Activated CD8-positive, alpha-beta memory T cell treated with anti-CD3 and anti-CD28 coated beads, Interleukin-2, amount 50 U/mL, for 1 hour (primary cell): Measurements from ENCODE around the gene FAM107B.

Source experiments
- DNase-seq: peaks from one replicate; pipeline ENCODE4 v3.0.0-alpha.2; 2020; ENCODE audit errors: extremely low read depth

The FAM107B gene

GRCh38 chr10:14625192-14625631 lies 149.5 kb downstream of the FAM107B start:
- no peak for DNase-seq

DNA sequence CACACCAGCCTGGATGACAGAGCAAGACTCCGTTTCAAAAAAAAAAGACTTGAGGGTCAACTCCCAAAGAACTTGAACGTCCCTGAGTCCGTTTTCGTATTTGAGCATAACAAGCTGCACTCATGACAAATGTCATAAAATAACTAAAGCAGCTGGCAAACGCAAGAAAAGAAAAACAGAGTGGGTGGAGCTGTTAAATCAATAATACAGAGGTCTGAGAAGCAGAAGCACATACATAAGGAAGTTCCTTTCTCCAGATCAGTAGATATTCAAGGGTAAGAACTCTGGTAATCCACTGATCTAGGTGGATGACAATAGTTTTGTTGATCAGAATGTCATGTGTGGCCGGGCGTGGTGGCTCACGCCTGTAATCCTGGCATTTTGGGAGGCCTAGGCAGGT lies 150.1 kb downstream of the FAM107B start:
- DNase-seq = no peak

DNA sequence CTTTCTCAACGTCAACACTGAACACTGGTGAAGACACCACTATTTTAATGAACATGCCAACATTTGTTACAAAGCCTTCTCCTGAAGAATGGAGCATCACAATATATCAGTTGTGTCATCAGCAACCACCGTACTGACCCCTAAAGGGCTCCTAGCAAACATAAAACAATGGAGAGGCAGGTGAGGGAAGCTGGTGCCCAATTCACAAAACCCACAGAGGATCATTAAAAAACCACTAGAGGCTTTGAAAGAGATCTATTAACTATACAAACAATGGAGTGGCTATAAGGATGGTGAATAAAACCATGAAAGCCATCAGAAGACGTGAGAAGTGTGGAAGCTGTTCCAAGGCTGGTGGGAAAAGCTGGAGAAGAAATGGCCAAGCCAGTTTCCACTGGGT lies 150.8 kb downstream of the FAM107B start:
- DNase-seq = no peak

GRCh38 chr10:14621037-14621436 lies 153.7 kb downstream of the FAM107B start:
- no peak for DNase-seq

DNA sequence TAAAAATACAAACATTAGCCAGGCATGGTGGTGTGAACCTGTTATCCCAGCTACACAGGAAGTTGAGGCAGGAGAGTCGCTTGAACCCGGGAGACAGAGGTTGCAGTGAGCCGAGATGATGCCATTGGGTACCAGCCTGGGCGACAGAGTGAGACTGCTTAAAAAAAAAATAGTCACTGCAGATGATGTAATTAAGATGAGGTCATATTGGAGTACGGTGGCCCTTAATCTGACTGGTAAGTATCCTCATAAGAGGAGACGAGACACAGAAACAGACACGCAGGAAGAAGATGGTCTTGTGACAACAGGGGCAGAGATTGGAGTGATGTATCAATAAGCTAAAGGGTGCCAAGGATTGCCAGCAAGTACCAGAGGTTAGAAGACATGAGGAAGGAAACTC lies 156.0 kb downstream of the FAM107B start:
- no peak for DNase-seq

GRCh38 chr10:14617852-14618251 lies 156.8 kb downstream of the FAM107B start:
- DNase-seq = no peak

DNA sequence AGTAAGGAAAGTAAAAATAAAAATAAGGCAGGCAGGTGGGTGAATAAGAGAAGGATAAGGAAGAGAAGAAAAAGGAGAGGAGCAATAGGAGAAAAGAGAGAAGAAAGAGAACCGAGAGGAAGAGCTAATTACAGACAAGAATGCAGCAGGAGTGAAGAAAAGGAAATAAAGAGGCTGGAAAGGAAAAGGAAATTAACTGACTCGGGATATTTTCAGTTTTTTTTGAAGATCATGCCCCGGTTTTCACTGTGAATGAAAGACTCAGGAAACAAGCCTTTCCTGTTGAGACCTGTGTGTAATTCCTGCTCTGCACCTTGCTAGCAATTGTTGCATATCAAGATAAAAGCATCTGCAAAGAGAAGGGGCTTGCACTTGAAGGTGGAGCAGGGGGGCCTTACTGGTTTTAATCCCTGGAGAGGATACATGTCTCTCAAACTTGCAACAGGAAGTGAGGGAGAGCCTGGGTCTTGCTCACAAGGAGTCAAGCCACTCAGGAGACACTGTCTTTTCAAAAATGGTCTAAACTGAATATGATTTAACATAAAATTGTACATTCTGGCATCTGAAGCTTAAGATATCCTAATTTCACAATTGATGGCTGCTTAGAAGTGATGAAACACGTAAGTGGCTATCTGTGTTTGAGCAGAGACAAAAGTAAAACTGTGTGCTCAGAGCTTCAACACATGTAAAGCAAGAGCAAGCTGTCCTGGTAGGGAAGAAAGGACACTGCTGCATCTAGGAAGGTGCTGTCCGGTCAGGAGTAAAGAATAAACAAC lies 157.6 kb downstream of the FAM107B start:
- DNase-seq = no peak

GRCh38 chr10:14616465-14616864 lies 158.2 kb downstream of the FAM107B start:
- DNase-seq = no peak

DNA sequence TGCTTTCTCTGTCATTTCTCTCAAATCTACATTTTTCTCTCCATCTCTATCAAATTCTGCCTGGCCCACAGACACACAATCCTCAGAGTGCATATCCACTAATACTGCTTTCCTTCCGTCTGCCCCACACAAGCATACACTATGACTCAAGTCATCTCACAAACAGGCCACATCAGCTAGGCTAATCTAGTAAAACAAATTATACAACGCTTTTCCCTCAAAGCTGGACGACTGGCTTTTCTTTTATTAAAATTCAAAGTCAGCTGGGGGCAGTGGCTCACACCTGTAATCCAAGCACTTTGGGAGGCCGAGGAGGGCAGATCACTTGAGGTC lies 161.1 kb downstream of the FAM107B start:
- no peak for DNase-seq

- no peak for DNase-seq
These were observed 161.7 kb downstream of the FAM107B start for GRCh38 chr10:14612873-14613587.

- no peak for DNase-seq
These were observed 162.6 kb downstream of the FAM107B start for GRCh38 chr10:14611968-14612693.

DNA sequence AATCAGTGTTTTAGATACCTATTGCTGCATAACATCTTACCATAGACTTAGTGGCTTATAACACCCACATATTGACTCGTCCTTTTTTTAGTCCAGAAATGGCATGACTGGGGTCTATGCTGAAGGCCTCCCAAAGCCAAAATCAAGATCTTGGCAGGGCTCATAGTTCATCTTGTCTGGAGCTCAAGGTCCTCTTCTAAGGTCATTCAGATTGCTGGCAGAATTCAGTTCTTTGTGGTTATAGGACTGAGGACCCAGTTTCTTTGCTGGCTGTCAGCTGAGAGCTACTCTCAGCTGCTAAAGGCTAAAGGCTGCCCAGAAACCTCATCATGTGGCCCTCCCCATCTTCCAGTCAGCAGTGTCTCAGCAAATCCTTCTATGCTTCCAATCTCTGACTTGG lies 165.5 kb downstream of the FAM107B start:
- no peak for DNase-seq

GRCh38 chr10:14608381-14609001 lies 166.2 kb downstream of the FAM107B start:
- DNase-seq = no peak

DNA sequence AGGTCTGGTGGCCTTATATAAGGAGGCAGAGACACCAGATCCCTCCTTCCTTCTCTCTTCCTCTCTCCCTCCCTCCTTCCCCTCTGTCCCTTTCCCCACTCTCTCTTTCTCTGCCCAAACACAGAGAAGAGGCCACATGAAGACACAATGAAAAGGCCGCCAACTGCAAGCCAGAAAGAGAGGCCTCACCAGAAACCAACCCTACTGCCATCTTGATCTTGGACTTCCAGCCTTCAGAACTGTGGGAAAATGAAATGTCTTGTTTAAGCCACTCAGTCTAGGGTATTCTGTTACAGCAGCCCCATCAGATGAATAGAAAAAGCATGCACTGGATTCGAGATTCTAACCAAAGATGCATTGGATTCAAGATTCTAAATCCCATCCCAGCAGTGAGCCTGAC lies 168.1 kb downstream of the FAM107B start:
- DNase-seq = no peak

DNA sequence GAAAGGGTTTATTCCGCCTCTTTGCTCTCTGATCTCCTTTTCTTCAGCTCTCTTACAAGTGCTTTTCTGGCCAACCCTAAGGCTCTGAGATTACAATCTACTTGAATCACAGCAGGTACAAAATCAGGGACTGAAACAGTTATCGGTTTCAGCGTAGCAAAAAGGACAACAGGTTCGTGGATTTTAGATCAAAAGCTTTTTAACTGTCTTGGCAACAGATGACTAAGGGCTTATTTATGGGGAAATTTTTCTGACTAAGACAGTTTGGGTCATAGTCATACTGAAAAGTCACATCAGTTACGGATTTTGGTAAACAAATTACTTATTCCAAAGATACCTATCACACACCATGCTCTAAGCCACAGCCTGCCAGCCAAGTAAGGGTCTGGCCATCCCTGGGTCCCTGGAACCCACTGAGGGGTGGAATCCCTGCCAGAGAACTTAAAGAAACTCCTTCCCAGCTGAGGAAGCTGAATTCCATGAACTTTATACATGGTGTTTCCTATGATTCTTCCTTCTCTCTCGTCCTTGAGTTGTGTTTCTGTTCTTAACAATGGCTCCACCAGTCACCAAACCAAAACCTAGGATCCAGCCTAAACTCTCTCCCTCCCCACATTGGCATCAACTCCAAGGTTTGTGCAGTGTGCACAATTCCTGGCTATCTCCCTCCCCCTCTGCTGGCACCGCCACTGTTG lies 169.3 kb downstream of the FAM107B start:
- DNase-seq = no peak

- DNase-seq = no peak
These were observed 170.2 kb downstream of the FAM107B start for GRCh38 chr10:14604181-14605142.

GRCh38 chr10:14603534-14604102 lies 171.1 kb downstream of the FAM107B start:
- DNase-seq = no peak

DNA sequence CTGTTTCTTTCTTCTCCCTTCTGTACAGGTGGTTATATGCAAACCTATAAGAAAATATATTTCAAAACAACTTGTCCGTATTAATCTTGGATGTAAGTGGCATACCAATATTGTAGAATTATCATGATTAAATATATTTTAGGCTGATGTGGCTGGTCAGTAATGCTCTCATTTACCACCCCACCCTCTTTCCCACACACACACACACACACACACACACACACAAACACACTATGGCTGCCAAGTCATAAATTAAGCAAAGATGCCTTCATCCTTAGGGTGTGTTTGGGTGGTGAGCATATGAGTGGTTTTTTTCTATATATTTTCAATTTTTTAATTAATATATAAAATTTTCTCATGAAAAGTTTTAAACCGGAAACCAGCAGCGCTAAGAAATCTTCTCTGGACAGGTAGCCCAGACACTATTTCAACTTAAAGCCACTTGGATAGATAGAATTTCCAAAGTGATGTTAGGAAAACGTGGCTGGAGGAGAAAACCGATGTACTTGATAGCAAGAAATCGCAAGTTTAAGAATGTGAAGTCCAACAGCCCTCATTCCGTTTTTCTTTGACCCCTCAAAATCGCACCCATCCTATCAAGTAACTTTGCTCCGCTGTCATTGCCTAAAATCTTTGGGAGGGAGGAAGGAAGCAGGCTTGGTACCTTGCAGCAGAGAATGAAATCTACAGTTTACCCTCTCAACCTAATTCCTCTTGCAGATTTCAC lies 171.7 kb downstream of the FAM107B start:
- DNase-seq = no peak
